GM23338 (cell line): ENCODE data around the gene TXNRD1. TPM values are rescaled to one million over a fixed set of nuclear protein-coding genes. Genes with fewer than 3 reads are reported as not detected.
A peak's percentile ranks its signal among the peaks of the same experiment; 100 is the strongest.

Experiments
- ATAC-seq: fragments of 200-7000 bp; cut with Tn5 transposase; 3 replicates; pipeline ENCODE4 v1.9.1; 2020
- DNase-seq: peaks from one replicate; pipeline ENCODE4 v3.0.0-alpha.2; 2015; ENCODE audit warnings: low spot score
- H2AFZ ChIP-seq: fragments of 200-600 bp; sonication (generic); 2 replicates; pipeline ENCODE4 v1.8.0; 2016; ENCODE audit warnings: antibody characterized with exemption, mild to moderate bottlenecking, moderate library complexity
- H3F3A ChIP-seq: fragments of 200-600 bp; sonication (generic); replicated peaks from 2 replicates; pipeline ENCODE4 v1.8.0; 2017; ENCODE audit warnings: antibody characterized with exemption, mixed run types, low read depth
- H3K27ac ChIP-seq: fragments of 200-600 bp; sonication (generic); 2 replicates; pipeline ENCODE4 v1.6.1; 2016; ENCODE audit warnings: low read depth
- H3K27me3 ChIP-seq: fragments of 200-600 bp; sonication (generic); 2 replicates; pipeline ENCODE4 v1.8.0; 2016; ENCODE audit warnings: mild to moderate bottlenecking, mixed run types, moderate library complexity; ENCODE audit not compliant: insufficient read depth
- H3K36me3 ChIP-seq: fragments of 200-600 bp; sonication (generic); 2 replicates; pipeline ENCODE4 v1.8.0; 2016; ENCODE audit warnings: mild to moderate bottlenecking; ENCODE audit not compliant: insufficient read depth
- H3K4me1 ChIP-seq: fragments of 200-600 bp; sonication (generic); 2 replicates; pipeline ENCODE4 v1.8.0; 2016; ENCODE audit warnings: mild to moderate bottlenecking, moderate library complexity; ENCODE audit not compliant: insufficient read depth
- H3K4me2 ChIP-seq: fragments of 200-600 bp; sonication (generic); 2 replicates; pipeline ENCODE4 v1.7.1; 2017; ENCODE audit warnings: mixed run types
- H3K4me3 ChIP-seq: fragments of 200-600 bp; sonication (generic); 2 replicates; pipeline ENCODE4 v1.6.1; 2016; ENCODE audit warnings: mixed run types
- H3K79me2 ChIP-seq: fragments of 200-600 bp; sonication (generic); replicated peaks from 2 replicates; pipeline ENCODE4 v1.8.0; 2017; ENCODE audit warnings: mild to moderate bottlenecking; ENCODE audit not compliant: insufficient read depth
- H3K9me2 ChIP-seq: fragments of 200-600 bp; sonication (generic); 2 replicates; pipeline ENCODE4 v1.8.0; 2017; ENCODE audit not compliant: insufficient read depth
- H4K20me1 ChIP-seq: fragments of 200-600 bp; sonication (generic); replicated peaks from 2 replicates; pipeline ENCODE4 v1.8.0; 2017; ENCODE audit warnings: mild to moderate bottlenecking; ENCODE audit not compliant: insufficient read depth
- H3K27ac Mint-ChIP-seq: 2 replicates; pipeline ENCODE4 v1.8.0; 2020; ENCODE audit warnings: inconsistent platforms, mild to moderate bottlenecking, moderate library complexity, mixed read lengths
- H3K27me3 Mint-ChIP-seq: 3 replicates; pipeline ENCODE4 v1.8.0; 2022; ENCODE audit warnings: low read depth, mild to moderate bottlenecking, moderate library complexity, mixed read lengths, inconsistent platforms; ENCODE audit not compliant: insufficient read depth, poor library complexity
- H3K36me3 Mint-ChIP-seq: 3 replicates; pipeline ENCODE4 v1.8.0; 2021; ENCODE audit warnings: low read depth, mild to moderate bottlenecking, inconsistent platforms, moderate library complexity, mixed read lengths
- H3K4me1 Mint-ChIP-seq: 3 replicates; pipeline ENCODE4 v1.8.0; 2020; ENCODE audit warnings: mild to moderate bottlenecking, inconsistent platforms, mixed read lengths
- H3K4me3 Mint-ChIP-seq: 3 replicates; pipeline ENCODE4 v1.8.0; 2021; ENCODE audit warnings: moderate library complexity, mild to moderate bottlenecking, inconsistent platforms, mixed read lengths
- H3K9me3 Mint-ChIP-seq: 3 replicates; pipeline ENCODE4 v1.8.0; 2020; ENCODE audit warnings: moderate library complexity, mild to moderate bottlenecking, inconsistent platforms, mixed read lengths
- CREB1 ChIP-seq: fragments of 250-450 bp; sonication (Bioruptor Pico); IDR thresholded peaks from 2 replicates; pipeline ENCODE4 v1.5.0; 2020; ENCODE audit warnings: low read depth, mild to moderate bottlenecking, moderate library complexity
- ETS1 ChIP-seq: IDR thresholded peaks from 2 replicates; pipeline ENCODE4 v1.6.1; 2016; ENCODE audit warnings: antibody characterized with exemption
- EZH2 ChIP-seq: fragments of 200-600 bp; sonication (generic); IDR thresholded peaks from one replicate; pipeline ENCODE4 v1.8.0; 2017; ENCODE audit warnings: antibody characterized with exemption, mild to moderate bottlenecking, low read depth; ENCODE audit not compliant: unreplicated experiment
- EZH2phosphoT487 ChIP-seq: fragments of 200-600 bp; sonication (generic); IDR thresholded peaks from one replicate; pipeline ENCODE4 v1.8.1; 2018; ENCODE audit warnings: antibody characterized with exemption; ENCODE audit not compliant: unreplicated experiment
- JUNB ChIP-seq: IDR thresholded peaks from one replicate; pipeline ENCODE4 v1.6.1; 2016; ENCODE audit warnings: antibody characterized with exemption; ENCODE audit not compliant: unreplicated experiment
- NANOG ChIP-seq: IDR thresholded peaks from 2 replicates; pipeline ENCODE4 v1.6.1; 2016; ENCODE audit warnings: antibody characterized with exemption, borderline replicate concordance
- POLR2AphosphoS5 ChIP-seq: IDR thresholded peaks from 2 replicates; pipeline ENCODE4 v1.6.1; 2016; ENCODE audit warnings: antibody characterized with exemption, low read depth
- STAT1 ChIP-seq: IDR thresholded peaks from one replicate; pipeline ENCODE4 v1.6.1; 2016; ENCODE audit warnings: antibody characterized with exemption; ENCODE audit not compliant: unreplicated experiment
- ZNF114 ChIP-seq: fragments of 250-450 bp; sonication (Bioruptor Pico); IDR thresholded peaks from 2 replicates; pipeline ENCODE4 v1.5.0; 2020; ENCODE audit warnings: mild to moderate bottlenecking, moderate library complexity
- ZNF331 ChIP-seq: fragments of 250-450 bp; sonication (Bioruptor Pico); IDR thresholded peaks from 2 replicates; pipeline ENCODE4 v1.5.0; 2020; ENCODE audit warnings: low read depth, mild to moderate bottlenecking, moderate library complexity
- ZNF462 ChIP-seq: fragments of 250-450 bp; sonication (Bioruptor Pico); IDR thresholded peaks from 2 replicates; pipeline ENCODE4 v1.5.0; 2020; ENCODE audit warnings: mild to moderate bottlenecking, moderate library complexity
- polyA plus RNA-seq: library from polyadenylated mRNA; unstranded; fragments of >200 nt; fragmentation: Nextera tagmentation; extraction: Ambion mirVana; gene quantifications from 2 replicates; pipeline ENCODE4 v1.2.1, GENCODE V29; 2016
- total RNA-seq: library from RNA; depleted of rRNA; stranded (reverse); fragments of >200 nt; shearing (Covaris generic); gene quantifications from 2 replicates; pipeline ENCODE4 v1.2.3, GENCODE V29; 2014

TXNRD1 gene
- total and polyA plus RNA-seq, 2 experiments from 2014 or later: 115 to 127 TPM

- peak within 1 kb of the TSS; percentile 80 for H3K4me2 ChIP-seq
- Mint-ChIP-seq H3K36me3 (peaks cover 40% of the 10 kb centered on the region), H3K9me3 (no peaks in the 10 kb centered on the region; the same call in 2 of the 3 replicates), H3K27ac (peak within 1 kb of the TSS; percentile 80), H3K4me3 (peak within 1 kb of the TSS; percentile 75), H3K27me3 (peaks cover 12% of the 10 kb centered on the region), H3K4me1 (peaks cover 53% of the 10 kb centered on the region)
- no peaks in the 10 kb centered on the region for H3K9me2 ChIP-seq
- H3F3A ChIP-seq: peaks cover 8% of the 10 kb centered on the region
- no peaks in the 10 kb centered on the region for H3K36me3 ChIP-seq
- TF ChIP-seq CREB1 (CRISPR knock-in tag) (peak; percentile 80), EZH2phosphoT487 (no peak)
- H3K27me3 ChIP-seq: 0 out of 2 replicates have a peak, but pooled peaks cover 3% of the 10 kb centered on the region
- peaks cover 26% of the 10 kb centered on the region for H3K4me1 ChIP-seq
- peak within 1 kb of the TSS; percentile 61 for H3K4me3 ChIP-seq
- H4K20me1 ChIP-seq: peaks cover 65% of the 10 kb centered on the region
- peaks cover 85% of the 10 kb centered on the region for H3K79me2 ChIP-seq
- ATAC-seq (peak; percentile 92), DNase-seq (peak; percentile 92)
- H2AFZ ChIP-seq: peak within 1 kb of the TSS; percentile 41; the same call in 1 of the 2 replicates
- H3K27ac ChIP-seq: peak within 1 kb of the TSS; percentile 76
Observed at GRCh38 chr12:104303538-104304151, 88.1 kb downstream of the TXNRD1 start, which contains the start of gene EID3. EID3 (plus strand) TSS chr12:104303739; CDS start chr12:104303935, 196 bp downstream.

GRCh38 chr12:104304261-104305009, 88.9 kb downstream of the TXNRD1 start:
- H3K4me1 Mint-ChIP-seq: peaks cover 57% of the 10 kb centered on the region
- H2AFZ ChIP-seq: no peak overlapping the region
- no peaks in the 10 kb centered on the region for H3K36me3 ChIP-seq
- H3K36me3 Mint-ChIP-seq: peaks cover 40% of the 10 kb centered on the region
- peak overlapping the region; percentile 51; the same call in 1 of the 2 replicates for H3K27ac ChIP-seq
- H3K27me3 ChIP-seq: 0 out of 2 replicates have a peak, but pooled peaks cover 3% of the 10 kb centered on the region
- no peak overlapping the region for H3K27ac Mint-ChIP-seq
- peaks cover 26% of the 10 kb centered on the region for H3K4me1 ChIP-seq
- H3K9me2 ChIP-seq: no peaks in the 10 kb centered on the region
- peak overlapping the region; percentile 61 for H3K4me3 ChIP-seq
- no peaks in the 10 kb centered on the region; the same call in 2 of the 3 replicates for H3K9me3 Mint-ChIP-seq
- peak overlapping the region; percentile 80 for H3K4me2 ChIP-seq
- H3K27me3 Mint-ChIP-seq: peaks cover 12% of the 10 kb centered on the region
- peaks cover 85% of the 10 kb centered on the region for H3K79me2 ChIP-seq
- no peak for ATAC-seq
- H3K4me3 Mint-ChIP-seq: peak overlapping the region; percentile 75
- no peak for DNase-seq
- H4K20me1 ChIP-seq: peaks cover 61% of the 10 kb centered on the region
- peaks cover 8% of the 10 kb centered on the region for H3F3A ChIP-seq
- no peak for TF ChIP-seq JUNB
- no peak for TF ChIP-seq EZH2phosphoT487
- no peak for TF ChIP-seq CREB1 (CRISPR knock-in tag)
- no peak for TF ChIP-seq ETS1
- TF ChIP-seq STAT1: no peak
- no peak for TF ChIP-seq ZNF114
- TF ChIP-seq POLR2AphosphoS5: no peak
- no peak for TF ChIP-seq NANOG
- TF ChIP-seq EZH2: no peak
- TF ChIP-seq ZNF331 (CRISPR knock-in tag): no peak
- no peak for TF ChIP-seq ZNF462 (CRISPR knock-in tag)
